ENCODE measurements around the gene FGFRL1.

The FGFRL1 gene

GRCh38 chr4:1024882-1025545 lies 13.6 kb downstream of the FGFRL1 start:
- DNase-seq: no peak

- DNase-seq: no peak
Observed at GRCh38 chr4:1026115-1026514, 14.7 kb downstream of the FGFRL1 start.

- DNase-seq: no peak
Observed at GRCh38 chr4:1027219-1027914, 15.9 kb downstream of the FGFRL1 start.

- no peak for DNase-seq
Observed at GRCh38 chr4:1027915-1028238, 16.5 kb downstream of the FGFRL1 start.

- DNase-seq: no peak
Observed at GRCh38 chr4:1028574-1029220, 17.3 kb downstream of the FGFRL1 start.

GRCh38 chr4:1029529-1029928 lies 18.1 kb downstream of the FGFRL1 start:
- no peak for DNase-seq

GRCh38 chr4:1030031-1030430 lies 18.6 kb downstream of the FGFRL1 start:
- no peak for DNase-seq

GRCh38 chr4:1030559-1030958 lies 19.1 kb downstream of the FGFRL1 start:
- no peak for DNase-seq

- DNase-seq: no peak
Observed at GRCh38 chr4:1031346-1031745, 19.9 kb downstream of the FGFRL1 start.

GRCh38 chr4:1031956-1032795 lies 20.8 kb downstream of the FGFRL1 start:
- DNase-seq: no peak

GRCh38 chr4:1032861-1033260 lies 21.4 kb downstream of the FGFRL1 start:
- no peak for DNase-seq

- no peak for DNase-seq
Observed at GRCh38 chr4:1033840-1034551, 22.6 kb downstream of the FGFRL1 start.

GRCh38 chr4:1035510-1035909 lies 24.1 kb downstream of the FGFRL1 start:
- no peak for DNase-seq

GRCh38 chr4:1036095-1036494 lies 24.7 kb downstream of the FGFRL1 start:
- no peak for DNase-seq

GRCh38 chr4:1036976-1037810 lies 25.8 kb downstream of the FGFRL1 start:
- no peak for DNase-seq

GRCh38 chr4:1038948-1039492 lies 27.6 kb downstream of the FGFRL1 start:
- DNase-seq: no peak

- DNase-seq: no peak
Observed at GRCh38 chr4:1039493-1040343, 28.3 kb downstream of the FGFRL1 start.

GRCh38 chr4:1040344-1041146 lies 29.1 kb downstream of the FGFRL1 start:
- no peak for DNase-seq

GRCh38 chr4:1041147-1041935 lies 29.9 kb downstream of the FGFRL1 start:
- DNase-seq: no peak

All from effector CD8-positive, alpha-beta T cell (primary cell).